Transverse colon (tissue), 4 donors: ENCODE measurements around the gene TH. TPM values are rescaled to one million over a fixed set of nuclear protein-coding genes. Genes with fewer than 3 reads are reported as not detected.

ENCODE experiments used
- DNase-seq: peaks from one replicate; pipeline ENCODE4 v3.0.0-alpha.2; 2019
- H3K27ac ChIP-seq, 4 donors: fragments of 200-600 bp; sonication (generic); 2 replicates each; pipeline ENCODE4 v1.5.1; 2016 to 2018; ENCODE audit warnings: inconsistent platforms in 4 of 4
- H3K27me3 ChIP-seq: fragments of 200-600 bp; sonication (generic); 2 replicates; pipeline ENCODE4 v1.5.1; 2017; ENCODE audit warnings: inconsistent platforms
- H3K36me3 ChIP-seq, 4 donors: fragments of 200-600 bp; sonication (generic); 2 replicates each; pipeline ENCODE4 v1.5.1; 2017 to 2019; ENCODE audit warnings: inconsistent platforms in 4 of 4
- H3K4me1 ChIP-seq, 4 donors: fragments of 200-600 bp; sonication (generic); 2 replicates each; pipeline ENCODE4 v1.5.1; 2017 to 2020; ENCODE audit warnings: inconsistent platforms in 4 of 4
- H3K4me3 ChIP-seq, 4 donors: fragments of 200-600 bp; sonication (generic); 1 replicate in 1 of 4; 2 replicates in 3 of 4; pipeline versions ENCODE4 v1.5.1 to v1.6.1; 2017 to 2019; ENCODE audit warnings: inconsistent platforms in 4 of 4
- H3K9me3 ChIP-seq, 2 donors: fragments of 200-600 bp; sonication (generic); 2 replicates each; pipeline ENCODE4 v1.5.1; 2017 to 2019; ENCODE audit warnings: inconsistent platforms in 2 of 2
- EP300 ChIP-seq: sonication (generic); formaldehyde crosslinking; IDR thresholded peaks from one replicate; pipeline ENCODE4 v1.6.1; 2017; ENCODE audit warnings: antibody characterized with exemption, low read depth
- POLR2A ChIP-seq: fragments of 450-650 bp; IDR thresholded peaks from one replicate; pipeline ENCODE4 v1.6.1; 2016; ENCODE audit warnings: antibody characterized with exemption, mild to moderate bottlenecking, moderate library complexity
- POLR2AphosphoS5 ChIP-seq, 3 donors: sonication (generic); formaldehyde crosslinking; IDR thresholded peaks; one replicate each; pipeline ENCODE4 v1.6.1; 2016; ENCODE audit warnings: antibody characterized with exemption in 3 of 3
- WGBS, 2 donors: methylation state at CpG; one replicate each; pipeline ENCODE4 v1.1.5; 2018; ENCODE audit warnings: low coverage in 1 of 2; 5-methylcytosine and 5-hydroxymethylcytosine counted together
- in situ Hi-C, 4 donors: fragments of 200-750 bp; cut with MboI; loops; one replicate each; pipeline versions ENCODE4 v1.15.0 to v1.15.1; 2017; ENCODE audit warnings: low sequenced_read_pairs in 3 of 4, low pct_ligation_motif_present in 1 of 4, low pct_unique_long_range_greater_than_20kb in 1 of 4
- intact Hi-C: fragments of 100-400 bp; cut with DNase I; formaldehyde crosslinking; loops from one replicate; pipeline ENCODE4 v1.15.1; 2023; ENCODE audit warnings: low total_unique reads
- total RNA-seq, 4 donors: library from RNA; depleted of rRNA; stranded (reverse); fragments of >200 nt; gene quantifications; one replicate each; pipeline ENCODE4 v1.1.0, GENCODE V29; 2016
- TF ChIP-seq, protein P1 (sequence below), 5 experiments: fragments of 200-600 bp in 3 of 5; fragments of 450-650 bp in 2 of 5; sonication (generic) in 3 of 5; IDR thresholded peaks; 1 replicate in 2 of 5; 2 replicates in 3 of 5; pipeline ENCODE4 v1.5.1; 2016 to 2017; ENCODE audit warnings: antibody characterized with exemption in 5 of 5, inconsistent platforms in 3 of 5, mild to moderate bottlenecking in 2 of 5, moderate library complexity in 1 of 5

TH gene
- total RNA-seq, 4 donors from 2014 or later: not detected

DNA sequence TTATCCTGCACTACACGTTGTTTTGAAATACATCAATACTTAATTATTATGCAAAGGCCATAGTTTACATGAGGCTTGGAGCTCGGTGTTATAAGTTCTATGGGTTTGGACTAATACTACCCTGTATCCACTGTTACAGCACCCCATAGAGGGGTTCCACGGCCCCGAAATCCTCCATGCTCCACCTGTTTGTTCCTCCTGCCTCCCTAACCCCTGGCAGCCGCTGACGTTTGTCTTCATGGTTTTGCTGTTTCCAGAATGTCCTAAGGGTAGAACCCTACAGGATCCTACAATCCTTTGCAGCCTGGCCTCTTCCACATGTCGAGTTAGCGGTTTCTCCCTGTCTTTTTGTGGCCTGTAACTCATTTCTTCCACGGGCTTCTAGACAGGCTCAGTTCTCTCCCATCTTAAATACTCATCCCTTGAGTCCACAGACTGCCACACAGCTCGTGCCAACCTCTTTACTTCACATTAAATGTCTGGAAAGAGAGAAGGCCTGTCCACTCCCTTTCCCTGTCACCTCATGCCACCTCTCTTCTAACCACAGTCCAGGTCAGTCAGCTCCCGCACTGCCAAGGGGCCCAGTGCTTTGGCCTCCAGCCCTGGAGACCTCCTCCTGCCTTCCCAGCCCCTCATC lies 42.4 kb upstream of the TH start:
- no peak for DNase-seq
- 67 to 82% methylated on average over 3 to 11 of the region's 11 CpGs for WGBS, 2 donors
- Histone ChIP-seq H3K4me1 (peaks cover 0 to 19% (median 12%) of the 10 kb centered on the region in 4 donors), H3K4me3 (no peak overlapping the region), H3K27ac (no peak overlapping the region), H3K36me3 (no peaks in the 10 kb centered on the region), H3K27me3 (no peaks in the 10 kb centered on the region), H3K9me3 (no peaks in the 10 kb centered on the region)
- in situ Hi-C loops: no loop called here
- TF ChIP-seq, protein P1, sequence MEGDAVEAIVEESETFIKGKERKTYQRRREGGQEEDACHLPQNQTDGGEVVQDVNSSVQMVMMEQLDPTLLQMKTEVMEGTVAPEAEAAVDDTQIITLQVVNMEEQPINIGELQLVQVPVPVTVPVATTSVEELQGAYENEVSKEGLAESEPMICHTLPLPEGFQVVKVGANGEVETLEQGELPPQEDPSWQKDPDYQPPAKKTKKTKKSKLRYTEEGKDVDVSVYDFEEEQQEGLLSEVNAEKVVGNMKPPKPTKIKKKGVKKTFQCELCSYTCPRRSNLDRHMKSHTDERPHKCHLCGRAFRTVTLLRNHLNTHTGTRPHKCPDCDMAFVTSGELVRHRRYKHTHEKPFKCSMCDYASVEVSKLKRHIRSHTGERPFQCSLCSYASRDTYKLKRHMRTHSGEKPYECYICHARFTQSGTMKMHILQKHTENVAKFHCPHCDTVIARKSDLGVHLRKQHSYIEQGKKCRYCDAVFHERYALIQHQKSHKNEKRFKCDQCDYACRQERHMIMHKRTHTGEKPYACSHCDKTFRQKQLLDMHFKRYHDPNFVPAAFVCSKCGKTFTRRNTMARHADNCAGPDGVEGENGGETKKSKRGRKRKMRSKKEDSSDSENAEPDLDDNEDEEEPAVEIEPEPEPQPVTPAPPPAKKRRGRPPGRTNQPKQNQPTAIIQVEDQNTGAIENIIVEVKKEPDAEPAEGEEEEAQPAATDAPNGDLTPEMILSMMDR (IDR thresholded peaks at IDR 0.05): no peak
- TF ChIP-seq POLR2A: no peak
- TF ChIP-seq POLR2AphosphoS5 (IDR thresholded peaks at IDR 0.05): no peak
- TF ChIP-seq EP300: no peak
- intact Hi-C loops: no loop called here

DNA sequence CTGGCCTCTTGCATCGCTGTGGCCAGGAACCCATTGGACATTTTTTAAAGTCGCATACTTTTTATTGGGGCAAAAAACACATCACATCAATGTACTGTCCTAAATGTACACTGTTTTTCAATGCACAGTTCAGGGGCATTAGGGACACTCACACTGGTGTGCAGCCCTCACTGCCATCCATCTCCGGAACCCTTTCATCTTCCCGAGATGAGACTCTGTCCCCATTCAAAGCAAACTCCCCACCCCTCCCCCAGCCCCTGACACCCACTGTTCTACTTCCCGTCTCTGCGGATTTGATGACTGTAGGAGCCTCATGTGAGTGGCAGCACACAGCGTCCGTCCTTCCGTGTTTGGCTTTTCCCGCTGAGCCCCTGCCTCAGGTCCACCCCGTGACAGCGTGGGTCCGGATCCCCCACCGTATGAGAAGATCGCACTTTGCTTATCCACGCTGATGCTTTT lies 41.8 kb upstream of the TH start:
- intact Hi-C loops: no loop called here
- no peak for DNase-seq
- Histone ChIP-seq H3K27ac (no peak overlapping the region), H3K27me3 (no peaks in the 10 kb centered on the region), H3K9me3 (no peaks in the 10 kb centered on the region), H3K36me3 (no peaks in the 10 kb centered on the region), H3K4me3 (no peak overlapping the region), H3K4me1 (peaks cover 0 to 20% (median 13%) of the 10 kb centered on the region in 4 donors)
- 57 to 68% methylated on average over 14 to 16 of the region's 16 CpGs for WGBS, 2 donors
- in situ Hi-C loops: no loop called here
- TF ChIP-seq EP300 (no peak), POLR2AphosphoS5 (IDR thresholded peaks at IDR 0.05) (no peak), POLR2A (no peak)
- TF ChIP-seq, protein P1 (IDR thresholded peaks at IDR 0.05): no peak

DNA sequence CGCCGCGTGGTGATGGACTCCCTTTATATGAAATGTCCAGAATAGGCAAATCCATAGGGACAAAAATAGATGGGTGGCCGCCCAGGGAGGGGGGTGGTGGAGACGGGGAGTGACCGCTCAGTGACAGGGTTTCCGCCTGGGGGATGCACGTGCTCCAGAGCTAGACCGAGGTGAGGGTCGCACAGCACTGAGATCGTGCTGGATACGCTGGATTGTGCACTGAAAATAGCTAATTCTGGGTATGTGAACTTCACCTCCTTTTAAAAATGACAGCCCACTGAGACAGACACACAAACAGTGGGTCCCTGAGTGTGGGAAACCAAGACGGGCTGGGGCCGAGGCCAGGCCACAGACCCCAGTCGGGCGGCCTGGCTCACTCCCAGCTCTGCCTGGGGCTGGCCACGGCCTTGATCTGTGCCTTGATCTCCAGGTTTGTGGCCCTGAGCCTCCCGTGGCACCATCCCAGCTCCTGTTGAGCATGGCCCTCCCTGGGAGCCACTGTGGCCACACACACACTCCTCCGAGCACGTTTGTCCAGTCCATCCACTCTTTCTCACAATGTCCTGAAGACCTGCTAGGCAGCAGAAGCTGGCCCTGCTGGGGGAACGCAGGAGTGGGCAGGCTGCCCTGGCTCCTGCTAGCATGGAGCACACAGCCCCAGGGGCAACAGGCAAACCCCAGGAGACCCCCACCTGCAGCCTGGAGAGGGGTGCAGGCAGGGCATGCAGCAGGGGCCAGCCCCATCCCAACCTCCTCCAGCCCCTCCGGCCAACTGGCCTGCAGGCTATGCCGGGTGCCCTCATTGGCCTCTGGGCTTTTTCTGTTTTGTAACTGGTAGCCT lies 41.0 kb upstream of the TH start:
- WGBS, 2 donors: 73 to 88% methylated on average over 8 to 22 of the region's 23 CpGs
- no peak overlapping the region for H3K4me3 ChIP-seq
- H3K36me3 ChIP-seq: no peaks in the 10 kb centered on the region
- peaks cover 0 to 20% (median 13%) of the 10 kb centered on the region in 4 donors for H3K4me1 ChIP-seq
- intact Hi-C loops (no loop called here), in situ Hi-C loops (no loop called here)
- H3K9me3 ChIP-seq: no peaks in the 10 kb centered on the region
- H3K27ac ChIP-seq: no peak overlapping the region
- no peaks in the 10 kb centered on the region for H3K27me3 ChIP-seq
- TF ChIP-seq EP300: no peak
- TF ChIP-seq, protein P1 (IDR thresholded peaks at IDR 0.05): no peak
- no peak for DNase-seq

DNA sequence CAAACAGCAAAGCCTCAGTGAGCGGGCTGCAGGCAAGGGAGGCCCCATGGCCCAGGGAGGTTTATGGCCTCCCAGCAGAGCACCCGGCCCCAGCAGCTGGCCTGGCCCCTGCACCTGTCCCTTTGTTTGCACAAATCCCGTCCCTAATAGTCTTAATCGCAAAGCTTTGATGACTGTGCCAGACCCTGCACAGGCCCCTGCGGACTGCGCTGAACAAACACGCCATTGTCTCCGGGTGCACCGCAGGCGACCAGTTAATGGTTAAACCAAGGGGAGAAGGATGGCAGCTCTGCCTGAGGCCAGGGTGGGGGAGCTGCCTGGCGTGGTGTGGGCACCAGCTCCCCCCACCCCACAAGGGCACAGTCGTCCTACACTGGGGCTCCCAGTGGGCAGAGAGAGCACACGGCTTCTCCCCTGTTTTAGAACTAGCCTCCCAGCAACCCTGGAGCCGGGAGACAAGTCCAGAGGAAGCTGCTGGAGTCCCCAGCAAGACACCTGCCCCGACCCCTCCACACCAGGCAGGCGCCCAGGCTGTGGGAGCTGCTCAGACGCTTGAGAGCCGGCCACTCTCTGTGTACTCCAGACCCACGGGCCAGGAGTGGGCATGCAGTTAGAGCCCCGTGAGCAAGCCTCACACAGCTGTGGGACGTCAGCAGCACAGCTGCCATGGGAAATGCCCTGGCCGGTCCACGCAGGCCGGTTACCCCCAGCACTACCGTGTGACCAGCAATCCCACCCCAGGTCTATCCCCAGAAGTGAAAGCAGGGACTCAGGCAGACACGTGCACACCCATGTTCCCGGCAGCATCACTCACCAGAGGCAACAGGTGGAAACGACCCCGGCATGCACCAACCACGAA lies 39.7 kb upstream of the TH start:
- no peaks in the 10 kb centered on the region for H3K27me3 ChIP-seq
- 54% methylated on average over 17 of the region's 30 CpGs; no CpG with 5 or more reads in 1 of the 2 donors for WGBS, 2 donors
- DNase-seq: peak; percentile 52
- no peak overlapping the region for H3K4me3 ChIP-seq
- TF ChIP-seq POLR2A: no peak
- peaks cover 0 to 16% (median 10%) of the 10 kb centered on the region in 4 donors for H3K4me1 ChIP-seq
- H3K9me3 ChIP-seq: no peaks in the 10 kb centered on the region
- intact Hi-C loops (no loop called here), in situ Hi-C loops (no loop called here)
- H3K36me3 ChIP-seq: no peaks in the 10 kb centered on the region
- no peak overlapping the region for H3K27ac ChIP-seq
